Breast epithelium (tissue), 4 donors: ENCODE results near the gene UBXN6. TPM values are rescaled to one million over a fixed set of nuclear protein-coding genes. Genes with fewer than 3 reads are reported as not detected.

Experiments used
- DNase-seq, 2 donors: peaks; one replicate each; pipeline ENCODE4 v3.0.0-alpha.2; 2019; ENCODE audit warnings: low spot score in 2 of 2
- H3K27ac ChIP-seq, 2 donors: fragments of 200-600 bp; sonication (generic) in 1 of 2; one replicate each; pipeline ENCODE4 v1.5.1; 2016 to 2019; ENCODE audit warnings: mild to moderate bottlenecking in 1 of 2
- H3K27me3 ChIP-seq, 2 donors: fragments of 200-600 bp; sonication (generic) in 1 of 2; one replicate each; pipeline versions ENCODE4 v1.5.1 to v1.6.0; 2017 to 2019; ENCODE audit warnings: control low read depth in 1 of 2, mild to moderate bottlenecking in 1 of 2
- H3K36me3 ChIP-seq: fragments of 200-600 bp; one replicate; pipeline ENCODE4 v1.5.1; 2019
- H3K4me1 ChIP-seq, 2 donors: fragments of 200-600 bp; sonication (generic); one replicate each; pipeline ENCODE4 v1.5.1; 2016 to 2019; ENCODE audit warnings: control low read depth in 1 of 2
- H3K4me3 ChIP-seq, 3 donors: fragments of 200-600 bp; sonication (generic); 1 replicate in 2 of 3; 2 replicates in 1 of 3; pipeline ENCODE4 v1.5.1; 2016 to 2019; ENCODE audit warnings: mild to moderate bottlenecking in 3 of 3, moderate library complexity in 2 of 3
- H3K9me3 ChIP-seq, 2 donors: fragments of 200-600 bp; sonication (generic) in 1 of 2; one replicate each; pipeline ENCODE4 v1.5.1; 2016 to 2019; ENCODE audit warnings: control low read depth in 1 of 2
- CTCF ChIP-seq, 3 donors: fragments of 450-650 bp; IDR thresholded peaks; one replicate each; pipeline ENCODE4 v1.5.1; 2016 to 2017; ENCODE audit warnings: antibody characterized with exemption in 3 of 3, mild to moderate bottlenecking in 3 of 3, moderate library complexity in 3 of 3
- POLR2A ChIP-seq: fragments of 450-650 bp; IDR thresholded peaks from one replicate; pipeline ENCODE4 v1.6.1; 2016; ENCODE audit warnings: antibody characterized with exemption, mild to moderate bottlenecking, moderate library complexity
- POLR2AphosphoS5 ChIP-seq, 3 donors: sonication (generic); formaldehyde crosslinking; IDR thresholded peaks; one replicate each; pipeline ENCODE4 v1.6.1; 2017; ENCODE audit warnings: antibody characterized with exemption in 3 of 3
- intact Hi-C: fragments of 100-400 bp; cut with DNase I; formaldehyde crosslinking; loops from one replicate; pipeline ENCODE4 v1.15.1; 2023; ENCODE audit warnings: low total_unique reads
- total RNA-seq, 3 donors: library from RNA; depleted of rRNA; stranded (reverse); fragments of >200 nt; gene quantifications; one replicate each; pipeline ENCODE4 v1.1.0, GENCODE V29; 2016

Gene UBXN6
- total RNA-seq, 3 donors from 2014 or later, result 72.9 to 139 (median 91.1) TPM

GRCh38 chr19:4414800-4415321 lies 42.7 kb downstream of the UBXN6 start:
- Histone ChIP-seq H3K27me3 (no peaks in the 10 kb centered on the region), H3K4me3 (no peak overlapping the region), H3K36me3 (no peaks in the 10 kb centered on the region), H3K4me1 (no peaks in the 10 kb centered on the region), H3K9me3 (no peaks in the 10 kb centered on the region), H3K27ac (no peak overlapping the region)
- no peak for DNase-seq
- intact Hi-C loops, result no loop called here
- TF ChIP-seq CTCF (IDR thresholded peaks at IDR 0.05) (no peak), POLR2AphosphoS5 (IDR thresholded peaks at IDR 0.05) (no peak), POLR2A (no peak)

- TF ChIP-seq POLR2A (no peak), CTCF (IDR thresholded peaks at IDR 0.05) (no peak), POLR2AphosphoS5 (IDR thresholded peaks at IDR 0.05) (no peak)
- Histone ChIP-seq H3K27ac (no peak overlapping the region), H3K36me3 (no peaks in the 10 kb centered on the region), H3K9me3 (no peaks in the 10 kb centered on the region), H3K27me3 (no peaks in the 10 kb centered on the region), H3K4me3 (no peak overlapping the region), H3K4me1 (no peaks in the 10 kb centered on the region)
- DNase-seq, result no peak
- intact Hi-C loops, result no loop called here
These were observed 43.3 kb downstream of the UBXN6 start for GRCh38 chr19:4414144-4414799.

- no peaks in the 10 kb centered on the region for H3K36me3 ChIP-seq
- H3K9me3 ChIP-seq, result no peaks in the 10 kb centered on the region
- no peak for DNase-seq
- no peak overlapping the region for H3K27ac ChIP-seq
- no peaks in the 10 kb centered on the region for H3K27me3 ChIP-seq
- H3K4me3 ChIP-seq, result no peak overlapping the region
- no peaks in the 10 kb centered on the region for H3K4me1 ChIP-seq
- intact Hi-C loops, result no loop called here
- TF ChIP-seq POLR2A, result no peak
These were observed 44.0 kb downstream of the UBXN6 start for GRCh38 chr19:4413588-4413987.

- DNase-seq, result no peak
- H3K36me3 ChIP-seq, result no peaks in the 10 kb centered on the region
- TF ChIP-seq POLR2AphosphoS5 (IDR thresholded peaks at IDR 0.05) (no peak), POLR2A (no peak)
- H3K4me3 ChIP-seq, result no peak overlapping the region
- no peaks in the 10 kb centered on the region for H3K27me3 ChIP-seq
- no peaks in the 10 kb centered on the region for H3K9me3 ChIP-seq
- intact Hi-C loops, result no loop called here
- no peak overlapping the region for H3K27ac ChIP-seq
- H3K4me1 ChIP-seq, result no peaks in the 10 kb centered on the region
These were observed 48.3 kb downstream of the UBXN6 start for GRCh38 chr19:4409123-4409933.

- Histone ChIP-seq H3K9me3 (no peaks in the 10 kb centered on the region), H3K36me3 (no peaks in the 10 kb centered on the region), H3K27ac (no peak overlapping the region), H3K27me3 (no peaks in the 10 kb centered on the region), H3K4me3 (no peak overlapping the region), H3K4me1 (peaks cover 8% of the 10 kb centered on the region in 2 donors)
- intact Hi-C loops, result loop anchor here (1.0 kb wide), 1 partner anchor 39 kb away; no protein-coding TSS in a partner anchor
- TF ChIP-seq POLR2A, result no peak
- TF ChIP-seq CTCF (IDR thresholded peaks at IDR 0.05), result no peak
- TF ChIP-seq POLR2AphosphoS5 (IDR thresholded peaks at IDR 0.05), result no peak
- DNase-seq, result no peak
These were observed 51.0 kb downstream of the UBXN6 start for GRCh38 chr19:4406626-4407025.

- intact Hi-C loops, result loop anchor here (1.0 kb wide), 1 partner anchor 39 kb away; no protein-coding TSS in a partner anchor
- no peak overlapping the region for H3K27ac ChIP-seq
- DNase-seq, result no peak
These were observed 51.6 kb downstream of the UBXN6 start for GRCh38 chr19:4405977-4406376.

More at GRCh38 chr19:4405977-4406376, 51.6 kb downstream of the UBXN6 start:
- H3K27me3 ChIP-seq, result no peaks in the 10 kb centered on the region
- H3K9me3 ChIP-seq, result no peaks in the 10 kb centered on the region
- no peak overlapping the region for H3K4me3 ChIP-seq
- H3K4me1 ChIP-seq, result peaks cover 8% of the 10 kb centered on the region in 2 donors
- TF ChIP-seq POLR2A, result no peak
- TF ChIP-seq CTCF (IDR thresholded peaks at IDR 0.05), result no peak
- no peak for TF ChIP-seq POLR2AphosphoS5 (IDR thresholded peaks at IDR 0.05)
- H3K36me3 ChIP-seq, result no peaks in the 10 kb centered on the region
